Esophagus muscularis mucosa (tissue), 4 donors: ENCODE measurements around the gene IFNE. TPM values are rescaled to one million over a fixed set of nuclear protein-coding genes. Genes with fewer than 3 reads are reported as not detected.

Source experiments
- DNase-seq: peaks from one replicate; pipeline ENCODE4 v3.0.0-alpha.2; 2017; ENCODE audit errors: extremely low spot score
- H3K27ac ChIP-seq, 4 donors: fragments of 200-600 bp; sonication (generic); replicated peaks in 1 of 4; 1 replicate in 3 of 4; 2 replicates in 1 of 4; pipeline ENCODE4 v1.5.1; 2016 to 2019; ENCODE audit warnings: mild to moderate bottlenecking in 1 of 4
- H3K27me3 ChIP-seq, 4 donors: fragments of 200-600 bp; sonication (generic); one replicate each; pipeline versions ENCODE4 v1.5.1 to v1.6.0; 2016 to 2019
- H3K36me3 ChIP-seq, 4 donors: fragments of 200-600 bp; sonication (generic); one replicate each; pipeline ENCODE4 v1.5.1; 2016 to 2019
- H3K4me1 ChIP-seq, 4 donors: fragments of 200-600 bp; sonication (generic); one replicate each; pipeline ENCODE4 v1.5.1; 2016 to 2019
- H3K4me3 ChIP-seq, 4 donors: fragments of 200-600 bp; sonication (generic); 1 replicate in 2 of 4; 2 replicates in 2 of 4; pipeline ENCODE4 v1.5.1; 2016 to 2019; ENCODE audit warnings: mild to moderate bottlenecking in 4 of 4, moderate library complexity in 1 of 4
- H3K9me3 ChIP-seq, 4 donors: fragments of 200-600 bp; sonication (generic); 1 replicate in 3 of 4; 2 replicates in 1 of 4; pipeline ENCODE4 v1.5.1; 2016 to 2019
- CTCF ChIP-seq, 3 experiments: fragments of 200-600 bp in 2 of 3; fragments of 450-650 bp in 1 of 3; sonication (generic) in 2 of 3; IDR thresholded peaks; one replicate each; pipeline ENCODE4 v1.5.1; 2017 to 2019; ENCODE audit warnings: antibody characterized with exemption in 3 of 3, mild to moderate bottlenecking in 2 of 3, moderate library complexity in 1 of 3
- EP300 ChIP-seq: sonication (generic); formaldehyde crosslinking; IDR thresholded peaks from one replicate; pipeline ENCODE4 v1.6.1; 2017; ENCODE audit warnings: antibody characterized with exemption
- POLR2A ChIP-seq: fragments of 450-650 bp; IDR thresholded peaks from one replicate; pipeline ENCODE4 v1.6.1; 2017; ENCODE audit warnings: antibody characterized with exemption, moderate library complexity, mild to moderate bottlenecking, low read depth
- POLR2AphosphoS5 ChIP-seq, 2 donors: sonication (generic); formaldehyde crosslinking; IDR thresholded peaks; one replicate each; pipeline ENCODE4 v1.6.1; 2017; ENCODE audit warnings: antibody characterized with exemption in 2 of 2
- WGBS: methylation state at CpG from one replicate; pipeline ENCODE4 v1.1.5; 2018; 5-methylcytosine and 5-hydroxymethylcytosine counted together
- intact Hi-C: fragments of 100-400 bp; cut with DNase I; formaldehyde crosslinking; loops from one replicate; pipeline ENCODE4 v1.15.1; 2023
- total RNA-seq, 4 donors: library from RNA; depleted of rRNA; stranded (reverse); fragments of >200 nt; gene quantifications; one replicate each; pipeline versions ENCODE4 v1.1.0 to v1.2.1, GENCODE V29; 2016

IFNE gene
- total RNA-seq, 4 donors from 2014 or later = not detected

GRCh38 chr9:21524099-21524830 is 42.2 kb upstream of the IFNE start:
- H3K36me3 ChIP-seq = no peaks in the 10 kb centered on the region
- no peak overlapping the region for H3K4me3 ChIP-seq
- intact Hi-C loops = no loop called here
- WGBS = 83% methylated on average over 2 of the region's 2 CpGs
- peaks cover 0 to 14% (median 0%) of the 10 kb centered on the region in 4 donors for H3K27me3 ChIP-seq
- TF ChIP-seq POLR2AphosphoS5 (IDR thresholded peaks at IDR 0.05) (no peak), EP300 (no peak), CTCF (IDR thresholded peaks at IDR 0.05) (no peak), POLR2A (no peak)
- DNase-seq = no peak
- H3K4me1 ChIP-seq = no peaks in the 10 kb centered on the region
- H3K27ac ChIP-seq = no peak overlapping the region
- H3K9me3 ChIP-seq = no peaks in the 10 kb centered on the region

GRCh38 chr9:21523021-21524014 is 41.2 kb upstream of the IFNE start:
- Histone ChIP-seq H3K9me3 (no peaks in the 10 kb centered on the region), H3K4me3 (no peak overlapping the region), H3K27ac (no peak overlapping the region), H3K27me3 (peaks cover 0 to 9% (median 0%) of the 10 kb centered on the region in 4 donors), H3K4me1 (no peaks in the 10 kb centered on the region), H3K36me3 (no peaks in the 10 kb centered on the region)
- WGBS = 90% methylated on average over 2 of the region's 2 CpGs
- TF ChIP-seq CTCF (IDR thresholded peaks at IDR 0.05) (no peak), POLR2A (no peak), POLR2AphosphoS5 (IDR thresholded peaks at IDR 0.05) (no peak), EP300 (no peak)
- DNase-seq = no peak
- intact Hi-C loops = no loop called here

- intact Hi-C loops = no loop called here
- WGBS = 88% methylated on average over 4 of the region's 4 CpGs
Measured at GRCh38 chr9:21522348-21522747, 40.2 kb upstream of the IFNE start.

GRCh38 chr9:21521448-21521847 is 39.3 kb upstream of the IFNE start:
- Histone ChIP-seq H3K4me1 (no peaks in the 10 kb centered on the region), H3K27ac (no peak overlapping the region), H3K36me3 (no peaks in the 10 kb centered on the region), H3K4me3 (no peak overlapping the region), H3K27me3 (no peaks in the 10 kb centered on the region), H3K9me3 (no peaks in the 10 kb centered on the region)
- intact Hi-C loops = no loop called here
- WGBS = 87% methylated on average over 1 of the region's 1 CpG
- TF ChIP-seq POLR2A (no peak), EP300 (no peak), POLR2AphosphoS5 (IDR thresholded peaks at IDR 0.05) (no peak), CTCF (IDR thresholded peaks at IDR 0.05) (no peak)
- DNase-seq = no peak

More at GRCh38 chr9:21522348-21522747, 40.2 kb upstream of the IFNE start:
- DNase-seq = no peak
- H3K4me1 ChIP-seq = no peaks in the 10 kb centered on the region
- no peaks in the 10 kb centered on the region for H3K9me3 ChIP-seq
- TF ChIP-seq CTCF (IDR thresholded peaks at IDR 0.05) = no peak
- TF ChIP-seq POLR2A = no peak
- no peak for TF ChIP-seq POLR2AphosphoS5 (IDR thresholded peaks at IDR 0.05)
- TF ChIP-seq EP300 = no peak
- no peak overlapping the region for H3K27ac ChIP-seq
- H3K27me3 ChIP-seq = no peaks in the 10 kb centered on the region
- no peaks in the 10 kb centered on the region for H3K36me3 ChIP-seq
- no peak overlapping the region for H3K4me3 ChIP-seq
